WTC11 (cell line): ENCODE data around the gene SLC47A1. TPM values are rescaled to one million over a fixed set of nuclear protein-coding genes. Genes with fewer than 3 reads are reported as not detected.
"Not testable (repeated sequence)": the region's sequence is repeated elsewhere in the genome, so short reads cannot be mapped to it uniquely, and the experiment has no call there.

Source experiments
- ATAC-seq: fragments of 200-7000 bp; cut with Tn5 transposase; 2 replicates; pipeline ENCODE4 v1.10.0; 2021; ENCODE audit warnings: mild to moderate bottlenecking, moderate library complexity
- CTCF ChIA-PET: fragments of 300-600 bp; sonication (Branson Sonifier 250); formaldehyde crosslinking; loops from one replicate; lab custom pipeline; 2021; ENCODE audit warnings: antibody characterized with exemption; lab: Charles Lee
- POLR2A ChIA-PET: fragments of 350-600 bp; sonication (Branson Sonifier 250); formaldehyde crosslinking; loops from one replicate; lab custom pipeline; 2021; ENCODE audit warnings: antibody characterized with exemption; lab: Charles Lee
- DNase-seq: peaks from one replicate; pipeline ENCODE4 v3.0.0; 2021; ENCODE audit warnings: low spot score
- H3K27ac Mint-ChIP-seq: 2 replicates; pipeline ENCODE4 v1.8.0; 2021; ENCODE audit warnings: mixed read lengths
- H3K27me3 Mint-ChIP-seq: 2 replicates; pipeline ENCODE4 v1.8.0; 2021; ENCODE audit warnings: low read depth, mild to moderate bottlenecking, moderate library complexity, mixed read lengths
- H3K36me3 Mint-ChIP-seq: 2 replicates; pipeline ENCODE4 v1.8.0; 2021; ENCODE audit warnings: mixed read lengths
- H3K4me1 Mint-ChIP-seq: 2 replicates; pipeline ENCODE4 v1.8.0; 2022; ENCODE audit warnings: mixed read lengths
- H3K4me3 Mint-ChIP-seq: 2 replicates; pipeline ENCODE4 v1.8.0; 2021; ENCODE audit warnings: mild to moderate bottlenecking, moderate library complexity, mixed read lengths
- H3K9me3 Mint-ChIP-seq: 2 replicates; pipeline ENCODE4 v1.8.0; 2021; ENCODE audit warnings: mixed read lengths
- AFF4 ChIP-seq: sonication (generic); formaldehyde crosslinking; IDR thresholded peaks from 2 replicates; pipeline ENCODE4 v1.8.1; 2023; ENCODE audit warnings: mild to moderate bottlenecking, missing genetic modification reagents, borderline replicate concordance
- AR ChIP-seq: fragments of 250-450 bp; sonication (Bioruptor Pico); IDR thresholded peaks from 2 replicates; pipeline ENCODE4 v1.9.0; 2021; ENCODE audit warnings: mild to moderate bottlenecking
- ARID4B ChIP-seq: sonication (generic); formaldehyde crosslinking; IDR thresholded peaks from 2 replicates; pipeline ENCODE4 v1.8.0; 2023; ENCODE audit warnings: missing genetic modification reagents, mild to moderate bottlenecking, borderline replicate concordance
- ESRRA ChIP-seq: sonication (generic); formaldehyde crosslinking; IDR thresholded peaks from 2 replicates; pipeline ENCODE4 v1.8.1; 2022; ENCODE audit warnings: mild to moderate bottlenecking, missing genetic modification reagents, borderline replicate concordance
- FOXJ3 ChIP-seq: sonication (generic); formaldehyde crosslinking; IDR thresholded peaks from 2 replicates; pipeline ENCODE4 v1.9.0; 2021; ENCODE audit warnings: missing genetic modification reagents, mild to moderate bottlenecking, borderline replicate concordance
- JAZF1 ChIP-seq: fragments of 250-450 bp; sonication (Bioruptor Pico); IDR thresholded peaks from 2 replicates; pipeline ENCODE4 v1.9.0; 2021; ENCODE audit warnings: moderate library complexity, mild to moderate bottlenecking, inconsistent platforms
- MYBL2 ChIP-seq: sonication (generic); formaldehyde crosslinking; IDR thresholded peaks from 2 replicates; pipeline ENCODE4 v1.8.1; 2023; ENCODE audit warnings: mild to moderate bottlenecking, moderate library complexity, missing genetic modification reagents
- NFYB ChIP-seq: sonication (generic); formaldehyde crosslinking; conservative IDR thresholded peaks from 2 replicates; pipeline ENCODE4 v1.8.0; 2022; ENCODE audit warnings: low read depth, missing genetic modification reagents
- NR1H2 ChIP-seq: sonication (generic); formaldehyde crosslinking; IDR thresholded peaks from 2 replicates; pipeline ENCODE4 v1.9.0; 2021; ENCODE audit warnings: mild to moderate bottlenecking, moderate library complexity, missing genetic modification reagents
- PRDM15 ChIP-seq: sonication (generic); formaldehyde crosslinking; IDR thresholded peaks from 2 replicates; pipeline ENCODE4 v1.8.0; 2022; ENCODE audit warnings: missing genetic modification reagents
- PRRX2 ChIP-seq: fragments of 250-450 bp; sonication (Bioruptor Pico); IDR thresholded peaks from 2 replicates; pipeline ENCODE4 v1.8.0; 2021; ENCODE audit warnings: mild to moderate bottlenecking
- RORB ChIP-seq: fragments of 250-450 bp; sonication (Bioruptor Pico); IDR thresholded peaks from 2 replicates; pipeline ENCODE4 v1.9.0; 2021; ENCODE audit warnings: mild to moderate bottlenecking
- USF2 ChIP-seq: sonication (generic); formaldehyde crosslinking; IDR thresholded peaks from 2 replicates; pipeline ENCODE4 v1.8.1; 2023; ENCODE audit warnings: mild to moderate bottlenecking, missing genetic modification reagents, moderate library complexity
- ZNF138 ChIP-seq: sonication (generic); formaldehyde crosslinking; conservative IDR thresholded peaks from 2 replicates; pipeline ENCODE4 v1.8.1; 2022; ENCODE audit warnings: mild to moderate bottlenecking, moderate library complexity, missing genetic modification reagents
- ZNF219 ChIP-seq: sonication (generic); formaldehyde crosslinking; IDR thresholded peaks from 2 replicates; pipeline ENCODE4 v1.8.0; 2023; ENCODE audit warnings: missing genetic modification reagents, mild to moderate bottlenecking, borderline replicate concordance
- ZNF232 ChIP-seq: sonication (generic); formaldehyde crosslinking; IDR thresholded peaks from 2 replicates; pipeline ENCODE4 v1.8.0; 2022; ENCODE audit warnings: mild to moderate bottlenecking, missing genetic modification reagents
- ZNF671 ChIP-seq: fragments of 250-450 bp; sonication (Bioruptor Pico); IDR thresholded peaks from 2 replicates; pipeline ENCODE4 v1.8.0; 2021; ENCODE audit warnings: mild to moderate bottlenecking
- total RNA-seq: library from RNA; stranded (reverse); gene quantifications from 3 replicates; pipeline ENCODE4 v1.2.3, GENCODE V29; 2021

The SLC47A1 gene
- total RNA-seq, 1 experiment from 2014 or later = 2.5 TPM

GRCh38 chr17:19517699-19518098 lies 16.0 kb upstream of the SLC47A1 start (continued):
- TF ChIP-seq ARID4B (CRISPR knock-in tag) (no peak), USF2 (CRISPR knock-in tag) (no peak), ESRRA (no peak), JAZF1 (CRISPR knock-in tag) (no peak), ZNF232 (CRISPR knock-in tag) (no peak), ZNF138 (CRISPR knock-in tag) (no peak)

- H3K36me3 Mint-ChIP-seq, H3K9me3 Mint-ChIP-seq, H3K4me3 Mint-ChIP-seq, H3K4me1 Mint-ChIP-seq, H3K27ac Mint-ChIP-seq, DNase-seq, POLR2A ChIA-PET, ATAC-seq, H3K27me3 Mint-ChIP-seq: not testable (repeated sequence)
- CTCF ChIA-PET = interaction anchor here (1.4 kb wide), 1 partner anchor 48 kb away, joined by 3 read pairs; no protein-coding TSS in a partner anchor
Observed at GRCh38 chr17:19519388-19520291, 14.0 kb upstream of the SLC47A1 start.

- Mint-ChIP-seq H3K36me3 (no peaks in the 10 kb centered on the region), H3K4me1 (peaks cover 5% of the 10 kb centered on the region), H3K9me3 (no peaks in the 10 kb centered on the region), H3K27ac (no peak overlapping the region), H3K27me3 (no peaks in the 10 kb centered on the region; the same call in 1 of the 2 replicates), H3K4me3 (no peak overlapping the region)
- POLR2A ChIA-PET = no interaction called here
- CTCF ChIA-PET = no interaction called here
- ATAC-seq (no peak), DNase-seq (no peak)
- TF ChIP-seq PRRX2 (CRISPR knock-in tag) (no peak), FOXJ3 (CRISPR knock-in tag) (no peak), NR1H2 (CRISPR knock-in tag) (no peak), AFF4 (no peak), MYBL2 (CRISPR knock-in tag) (no peak), AR (CRISPR knock-in tag) (no peak), NFYB (no peak), ZNF671 (CRISPR knock-in tag) (no peak), RORB (no peak), PRDM15 (no peak), ZNF219 (no peak)
Observed at GRCh38 chr17:19520641-19521040, 13.0 kb upstream of the SLC47A1 start.
